SK-N-SH (cell line): ENCODE measurements around the gene CCDC57. TPM values are rescaled to one million over a fixed set of nuclear protein-coding genes. Genes with fewer than 3 reads are reported as not detected.

Experiments
- CTCF ChIA-PET: fragments of 300-600, 350-600 bp; formaldehyde crosslinking; extraction: SDS; loops from one replicate; lab custom pipeline; 2021; lab: Yijun Ruan, JAX
- POLR2A ChIA-PET: fragments of 350-600 bp; sonication (Branson Sonifier 250); formaldehyde crosslinking; extraction: SDS; loops from one replicate; lab custom pipeline; 2020; ENCODE audit warnings: antibody characterized with exemption, inconsistent platforms; lab: Yijun Ruan, JAX
- DNase-seq: peaks from one replicate; pipeline ENCODE4 v3.0.0; 2012
- H2AFZ ChIP-seq: fragments of 200-600 bp; sonication (generic); 2 replicates; pipeline ENCODE4 v1.8.1; 2016; ENCODE audit warnings: antibody characterized with exemption, mild to moderate bottlenecking, low read depth
- H3F3A ChIP-seq: fragments of 200-600 bp; sonication (generic); replicated peaks from 2 replicates; pipeline ENCODE3; 2016; ENCODE audit warnings: antibody characterized with exemption, mild to moderate bottlenecking; ENCODE audit not compliant: insufficient read depth
- H3K27ac ChIP-seq, 2 experiments: fragments of 200-500 bp in 1 of 2; fragments of 200-600 bp in 1 of 2; sonication (Bioruptor generic) in 1 of 2; sonication (generic), shearing (Covaris generic) in 1 of 2; 2 replicates each; pipeline versions ENCODE4 v1.5.1 to v1.6.1; 2014 to 2016; ENCODE audit warnings: low read depth in 2 of 2, inconsistent platforms in 1 of 2, low read length in 1 of 2, mild to moderate bottlenecking in 1 of 2, mixed read lengths in 1 of 2
- H3K27me3 ChIP-seq: fragments of 200-600 bp; sonication (generic), shearing (Covaris generic); 2 replicates; pipeline ENCODE4 v1.6.1; 2016; ENCODE audit warnings: mixed run types; ENCODE audit not compliant: insufficient read depth
- H3K36me3 ChIP-seq, 2 experiments: fragments of 200-500 bp in 1 of 2; fragments of 200-600 bp in 1 of 2; sonication (Bioruptor generic) in 1 of 2; sonication (generic) in 1 of 2; replicated peaks in 1 of 2; 2 replicates each; pipeline versions ENCODE3 to v1.5.1; 2014 to 2016; ENCODE audit warnings: low read length in 1 of 2, mild to moderate bottlenecking in 1 of 2; ENCODE audit not compliant: insufficient read depth in 2 of 2, control insufficient read depth in 1 of 2
- H3K4me1 ChIP-seq, 2 experiments: fragments of 200-500 bp in 1 of 2; fragments of 200-600 bp in 1 of 2; sonication (Bioruptor generic) in 1 of 2; sonication (generic), shearing (Covaris generic) in 1 of 2; 2 replicates each; pipeline versions ENCODE4 v1.5.1 to v1.6.1; 2014 to 2016; ENCODE audit warnings: low read depth in 1 of 2, low read length in 1 of 2, mixed run types in 1 of 2; ENCODE audit not compliant: insufficient read depth in 2 of 2, control insufficient read depth in 1 of 2
- H3K4me2 ChIP-seq: fragments of 200-600 bp; sonication (generic), shearing (Covaris generic); 2 replicates; pipeline ENCODE4 v1.6.1; 2017; ENCODE audit warnings: mixed run types
- H3K4me3 ChIP-seq, 2 experiments: fragments of 200-500 bp in 1 of 2; fragments of 200-600 bp in 1 of 2; sonication (Bioruptor generic) in 1 of 2; sonication (generic), shearing (Covaris generic) in 1 of 2; 2 replicates each; pipeline versions ENCODE4 v1.5.1 to v1.8.1; 2014 to 2016; ENCODE audit warnings: low read depth in 2 of 2, inconsistent platforms in 1 of 2, low read length in 1 of 2, mild to moderate bottlenecking in 1 of 2, mixed read lengths in 1 of 2, moderate library complexity in 1 of 2
- H3K79me2 ChIP-seq: fragments of 200-600 bp; sonication (generic); 2 replicates; pipeline ENCODE4 v1.8.1; 2017; ENCODE audit warnings: mild to moderate bottlenecking; ENCODE audit not compliant: insufficient read depth
- H3K9ac ChIP-seq: fragments of 200-600 bp; sonication (generic); 2 replicates; pipeline ENCODE4 v1.6.1; 2017; ENCODE audit warnings: mixed run types
- H3K9me2 ChIP-seq: fragments of 200-600 bp; sonication (generic); 2 replicates; pipeline ENCODE4 v1.6.1; 2017; ENCODE audit warnings: mixed run types
- H3K9me3 ChIP-seq: fragments of 200-600 bp; sonication (generic); 2 replicates; pipeline ENCODE4 v1.6.1; 2017; ENCODE audit warnings: mixed run types, mild to moderate bottlenecking, moderate library complexity
- H4K20me1 ChIP-seq: fragments of 200-600 bp; sonication (generic); 2 replicates; pipeline ENCODE4 v1.6.1; 2017; ENCODE audit warnings: mild to moderate bottlenecking, mixed run types; ENCODE audit not compliant: insufficient read depth
- CHD2 ChIP-seq: fragments of 150-350 bp; IDR thresholded peaks from 2 replicates; pipeline ENCODE4 v1.6.1; 2018; ENCODE audit warnings: low read length; ENCODE audit not compliant: partially characterized antibody
- CTCF ChIP-seq: fragments of 200-600 bp; sonication (generic); IDR thresholded peaks from 2 replicates; pipeline ENCODE4 v1.6.1; 2017; ENCODE audit warnings: antibody characterized with exemption, mild to moderate bottlenecking, moderate library complexity
- ELF1 ChIP-seq: IDR thresholded peaks from 2 replicates; pipeline ENCODE4 v1.4.0; 2012
- EP300 ChIP-seq, 2 experiments: IDR thresholded peaks; 2 replicates each; pipeline versions ENCODE4 v1.4.0 to v1.6.1; 2012; ENCODE audit warnings: borderline replicate concordance in 1 of 2, low read depth in 1 of 2, low read length in 1 of 2
- FOXM1 ChIP-seq: IDR thresholded peaks from 2 replicates; pipeline ENCODE4 v1.4.0; 2012; ENCODE audit warnings: low read depth, mild to moderate bottlenecking
- IRF3 ChIP-seq: fragments of 150-350 bp; IDR thresholded peaks from 2 replicates; pipeline ENCODE4 v1.6.1; 2016; ENCODE audit warnings: mild to moderate bottlenecking, low read depth, low read length
- MXI1 ChIP-seq: IDR thresholded peaks from 2 replicates; pipeline ENCODE4 v1.6.1; 2012; ENCODE audit warnings: mild to moderate bottlenecking, low read depth, low read length, improper control_type of control experiment
- RAD21 ChIP-seq: IDR thresholded peaks from 2 replicates; pipeline ENCODE4 v1.6.1; 2012; ENCODE audit warnings: mild to moderate bottlenecking, low read length
- REST ChIP-seq: IDR thresholded peaks from 2 replicates; pipeline ENCODE4 v1.6.1; 2012; ENCODE audit warnings: mild to moderate bottlenecking, low read depth, low read length, moderate library complexity
- RFX5 ChIP-seq: IDR thresholded peaks from 2 replicates; pipeline ENCODE4 v1.6.1; 2012; ENCODE audit warnings: mild to moderate bottlenecking, improper control_type of control experiment, low read length
- SMC3 ChIP-seq: IDR thresholded peaks from 2 replicates; pipeline ENCODE4 v1.6.1; 2012; ENCODE audit warnings: low read depth, low read length, improper control_type of control experiment
- USF1 ChIP-seq: IDR thresholded peaks from 2 replicates; pipeline ENCODE4 v1.4.0; 2012; ENCODE audit warnings: low read depth, borderline replicate concordance
- ZBTB33 ChIP-seq: IDR thresholded peaks from 2 replicates; pipeline ENCODE4 v1.4.0; 2012; ENCODE audit warnings: low read depth, borderline replicate concordance
- WGBS: methylation state at CpG from one replicate; pipeline ENCODE4 v1.1.6; 2017; ENCODE audit warnings: low lambda C conversion rate; 5-methylcytosine and 5-hydroxymethylcytosine counted together
- polyA plus RNA-seq, 3 experiments: library from polyadenylated mRNA; depleted of rRNA; stranded (reverse); fragments of >200 nt; gene quantifications; 2 replicates each; pipeline ENCODE4 v1.2.3, GENCODE V29; 2012
- TF ChIP-seq, protein P1 (sequence below): IDR thresholded peaks from 2 replicates; pipeline ENCODE4 v1.4.0; 2012; ENCODE audit warnings: low read depth
- TF ChIP-seq, protein P2 (sequence below): IDR thresholded peaks from 2 replicates; pipeline ENCODE4; 2012

The CCDC57 gene
- polyA plus RNA-seq, 1 of the 3 experiments (the other 2 are of a cell fraction): 68.6 TPM

DNA sequence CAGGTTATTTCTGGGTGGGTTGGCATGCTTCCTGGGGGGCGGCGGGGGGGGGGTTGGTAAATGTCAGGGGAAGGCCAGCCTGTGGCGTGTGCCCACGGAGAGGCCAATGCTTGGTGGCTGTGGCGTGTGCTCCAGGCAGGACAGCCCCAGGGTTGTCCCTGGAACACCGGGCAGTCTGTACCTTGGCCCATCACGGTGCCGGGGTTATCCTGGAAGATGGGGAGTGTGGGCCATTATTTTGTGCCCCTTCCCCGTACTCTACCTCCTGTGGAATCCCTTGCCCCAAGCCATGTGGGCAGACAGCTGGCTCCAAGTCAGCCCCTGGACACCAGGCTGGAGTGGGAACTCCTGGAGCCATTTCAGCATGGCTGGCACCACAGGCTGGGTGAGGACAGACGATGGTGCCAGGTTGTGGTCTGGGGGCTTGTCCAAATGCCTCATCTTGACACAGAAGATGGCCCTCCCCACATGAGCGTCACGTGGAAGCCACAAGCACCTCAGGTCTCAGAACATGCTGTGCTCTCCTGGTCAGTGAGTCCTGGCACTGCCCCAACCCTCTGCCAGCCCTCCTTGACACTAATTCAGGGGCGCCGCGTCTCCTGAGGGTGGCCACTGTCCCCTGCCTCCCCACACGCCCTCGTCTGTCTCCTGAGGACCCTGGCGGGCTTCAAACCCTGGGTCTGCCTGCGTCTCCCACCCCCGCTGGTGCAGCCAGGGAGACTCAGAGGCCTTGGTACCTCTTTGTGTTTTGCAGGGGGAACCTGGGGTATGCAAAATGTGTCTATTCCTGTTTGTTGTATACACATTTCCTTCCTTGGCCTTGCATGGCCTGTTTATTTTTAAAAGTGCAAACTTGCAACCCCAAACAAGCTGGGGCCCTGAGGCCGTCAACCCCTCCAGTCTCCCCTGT, 20.5 kb upstream of the CCDC57 start:
- Histone ChIP-seq H3K27ac (no peak overlapping the region), H3F3A (peaks cover 10% of the 10 kb centered on the region), H3K9ac (no peak overlapping the region), H2AFZ (no peak overlapping the region), H3K4me3 (no peak overlapping the region), H3K79me2 (peaks cover 85% of the 10 kb centered on the region), H3K9me2 (no peaks in the 10 kb centered on the region), H3K4me1 (peaks cover 10 to 17% of the 10 kb centered on the region in 2 experiments; a peak in 2 of 4 replicates), H4K20me1 (peaks cover 43% of the 10 kb centered on the region), H3K4me2 (no peak overlapping the region), H3K9me3 (no peaks in the 10 kb centered on the region), H3K27me3 (no peaks in the 10 kb centered on the region), H3K36me3 (peaks cover 8 to 22% of the 10 kb centered on the region in 2 experiments)
- WGBS: 89% methylated on average over 15 of the region's 21 CpGs
- POLR2A ChIA-PET: no interaction called here
- no peak for TF ChIP-seq FOXM1
- no peak for TF ChIP-seq REST
- no peak for TF ChIP-seq IRF3
- TF ChIP-seq, protein P1, sequence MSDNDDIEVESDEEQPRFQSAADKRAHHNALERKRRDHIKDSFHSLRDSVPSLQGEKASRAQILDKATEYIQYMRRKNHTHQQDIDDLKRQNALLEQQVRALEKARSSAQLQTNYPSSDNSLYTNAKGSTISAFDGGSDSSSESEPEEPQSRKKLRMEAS: no peak
- no peak for TF ChIP-seq MXI1
- TF ChIP-seq ELF1: no peak
- no peak for TF ChIP-seq EP300 (IDR thresholded peaks at IDR 0.05; ENCODE audit: borderline replicate concordance in 1 of 2, low read depth in 1 of 2, low read length in 1 of 2)
- TF ChIP-seq USF1: no peak
- TF ChIP-seq RAD21: no peak
- no peak for TF ChIP-seq SMC3
- no peak for TF ChIP-seq ZBTB33
- TF ChIP-seq, protein P2, sequence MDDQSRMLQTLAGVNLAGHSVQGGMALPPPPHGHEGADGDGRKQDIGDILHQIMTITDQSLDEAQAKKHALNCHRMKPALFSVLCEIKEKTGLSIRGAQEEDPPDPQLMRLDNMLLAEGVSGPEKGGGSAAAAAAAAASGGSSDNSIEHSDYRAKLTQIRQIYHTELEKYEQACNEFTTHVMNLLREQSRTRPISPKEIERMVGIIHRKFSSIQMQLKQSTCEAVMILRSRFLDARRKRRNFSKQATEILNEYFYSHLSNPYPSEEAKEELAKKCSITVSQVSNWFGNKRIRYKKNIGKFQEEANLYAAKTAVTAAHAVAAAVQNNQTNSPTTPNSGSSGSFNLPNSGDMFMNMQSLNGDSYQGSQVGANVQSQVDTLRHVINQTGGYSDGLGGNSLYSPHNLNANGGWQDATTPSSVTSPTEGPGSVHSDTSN: no peak
- TF ChIP-seq CTCF: no peak
- no peak for TF ChIP-seq CHD2
- no peak for TF ChIP-seq RFX5
- no peak for DNase-seq
- CTCF ChIA-PET: interaction anchor here (0.6 to 5.7 kb wide), 3 partner anchors 27 to 95 kb away, joined by 3 to 78 read pairs (median 33); no protein-coding TSS in a partner anchor
